AG09309 (cell line): ENCODE measurements around the gene TBL1XR1.

Source experiments
- DNase-seq: peaks from one replicate; pipeline ENCODE4 v3.0.0-alpha.2; 2010; ENCODE audit warnings: low read depth
- H3K4me3 ChIP-seq: 2 replicates; pipeline ENCODE4 v1.5.1; 2011; ENCODE audit warnings: mild to moderate bottlenecking, low read depth, low read length, moderate library complexity; ENCODE audit not compliant: control insufficient read depth
- TF ChIP-seq, protein P1 (sequence below): IDR thresholded peaks from 2 replicates; pipeline ENCODE4 v1.5.1; 2011; ENCODE audit warnings: mild to moderate bottlenecking, low read depth, low read length, inconsistent platforms; ENCODE audit not compliant: insufficient read depth, control insufficient read depth; ENCODE audit errors: missing control alignments

TBL1XR1 gene

DNA sequence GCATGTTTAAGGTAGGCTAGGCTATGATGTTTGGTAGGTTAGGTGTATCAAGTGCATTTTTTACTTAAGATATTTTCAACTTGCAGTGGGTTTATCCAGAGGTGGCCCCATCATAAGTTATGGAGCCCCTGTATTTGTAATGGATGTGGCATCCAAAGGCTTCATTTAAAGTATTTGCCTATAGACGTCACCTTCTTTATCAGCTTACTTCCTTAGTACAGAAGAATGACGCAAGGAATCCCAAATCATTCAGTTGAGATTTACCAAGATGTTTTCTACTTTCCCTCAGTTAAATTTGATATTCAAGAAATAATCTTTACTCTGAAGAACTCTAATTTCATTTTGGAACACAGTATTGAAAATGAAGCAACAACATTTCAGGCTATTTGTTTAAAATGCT lies 201.3 kb downstream of the TBL1XR1 start:
- TF ChIP-seq, protein P1, sequence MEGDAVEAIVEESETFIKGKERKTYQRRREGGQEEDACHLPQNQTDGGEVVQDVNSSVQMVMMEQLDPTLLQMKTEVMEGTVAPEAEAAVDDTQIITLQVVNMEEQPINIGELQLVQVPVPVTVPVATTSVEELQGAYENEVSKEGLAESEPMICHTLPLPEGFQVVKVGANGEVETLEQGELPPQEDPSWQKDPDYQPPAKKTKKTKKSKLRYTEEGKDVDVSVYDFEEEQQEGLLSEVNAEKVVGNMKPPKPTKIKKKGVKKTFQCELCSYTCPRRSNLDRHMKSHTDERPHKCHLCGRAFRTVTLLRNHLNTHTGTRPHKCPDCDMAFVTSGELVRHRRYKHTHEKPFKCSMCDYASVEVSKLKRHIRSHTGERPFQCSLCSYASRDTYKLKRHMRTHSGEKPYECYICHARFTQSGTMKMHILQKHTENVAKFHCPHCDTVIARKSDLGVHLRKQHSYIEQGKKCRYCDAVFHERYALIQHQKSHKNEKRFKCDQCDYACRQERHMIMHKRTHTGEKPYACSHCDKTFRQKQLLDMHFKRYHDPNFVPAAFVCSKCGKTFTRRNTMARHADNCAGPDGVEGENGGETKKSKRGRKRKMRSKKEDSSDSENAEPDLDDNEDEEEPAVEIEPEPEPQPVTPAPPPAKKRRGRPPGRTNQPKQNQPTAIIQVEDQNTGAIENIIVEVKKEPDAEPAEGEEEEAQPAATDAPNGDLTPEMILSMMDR = no peak

DNA sequence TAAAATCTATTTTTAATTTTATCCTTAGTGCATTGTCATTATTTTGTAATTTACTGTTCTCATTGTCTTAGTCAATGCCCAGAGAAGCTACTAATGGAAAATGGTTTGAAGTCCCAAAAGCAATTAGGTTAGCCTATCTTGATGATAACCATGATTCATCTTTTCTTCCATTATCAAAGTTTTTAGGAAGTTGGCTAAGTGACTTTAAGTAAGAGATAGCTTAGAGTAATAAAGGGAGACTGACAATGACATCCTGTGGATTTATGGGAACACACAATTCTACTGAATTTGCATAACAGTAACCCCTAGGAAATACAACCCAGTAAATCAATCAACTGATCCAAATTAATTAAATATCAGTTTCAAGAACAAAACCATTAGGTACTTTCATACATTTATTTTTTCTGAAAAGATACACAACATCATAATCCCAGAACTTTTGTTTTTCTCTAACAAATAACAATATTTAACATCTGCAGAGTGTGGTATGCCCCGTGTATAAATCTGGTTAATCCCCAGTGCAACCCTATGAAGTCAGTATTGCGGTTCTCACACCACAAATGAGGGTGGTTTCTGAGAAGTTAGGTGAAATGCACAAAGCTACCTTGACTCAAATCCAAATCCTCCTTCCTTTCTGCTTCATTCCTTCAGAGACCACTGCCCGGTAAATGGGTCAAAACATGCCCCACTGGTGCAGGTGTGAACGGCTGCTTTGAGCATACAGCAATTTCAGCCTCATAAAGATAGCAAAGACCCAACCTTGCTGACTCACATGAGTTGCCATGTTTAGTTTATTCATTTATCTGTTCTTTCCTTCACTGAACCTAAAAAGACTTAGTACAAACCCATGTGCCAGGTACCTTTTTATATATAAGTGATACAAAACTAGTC lies 202.1 kb downstream of the TBL1XR1 start:
- DNase-seq = no peak
- H3K4me3 ChIP-seq = no peak overlapping the region
- TF ChIP-seq, protein P1 = no peak

More for the DNA sequence above, 201.3 kb downstream of the TBL1XR1 start:
- no peak for DNase-seq
- H3K4me3 ChIP-seq = no peak overlapping the region

- H3K4me3 ChIP-seq = no peak overlapping the region
- TF ChIP-seq, protein P1 = no peak
- no peak for DNase-seq
These were observed 202.9 kb downstream of the TBL1XR1 start for GRCh38 chr3:176994393-176994792.

DNA sequence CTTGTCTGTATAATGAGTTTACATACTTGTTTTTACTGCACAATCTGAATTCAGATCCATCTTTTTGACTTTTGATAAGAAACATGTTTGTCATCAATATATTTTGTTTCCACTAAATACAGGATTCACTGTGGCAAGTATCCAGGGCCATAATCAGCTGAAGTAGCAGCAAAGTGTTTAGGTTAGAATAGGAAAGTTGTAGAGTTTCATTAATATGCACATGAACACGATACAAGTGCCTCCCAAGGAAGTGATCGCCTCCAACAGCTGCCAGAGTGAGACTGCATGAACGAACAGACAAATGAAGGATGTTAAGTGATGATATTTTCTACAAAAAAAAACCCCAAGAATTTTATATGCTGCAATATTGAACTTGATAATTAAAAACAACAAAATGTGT lies 204.3 kb downstream of the TBL1XR1 start:
- no peak for DNase-seq
- TF ChIP-seq, protein P1 = no peak
- no peak overlapping the region for H3K4me3 ChIP-seq

- no peak overlapping the region for H3K4me3 ChIP-seq
- no peak for DNase-seq
- TF ChIP-seq, protein P1 = no peak
These were observed 204.7 kb downstream of the TBL1XR1 start for GRCh38 chr3:176992565-176992964.

DNA sequence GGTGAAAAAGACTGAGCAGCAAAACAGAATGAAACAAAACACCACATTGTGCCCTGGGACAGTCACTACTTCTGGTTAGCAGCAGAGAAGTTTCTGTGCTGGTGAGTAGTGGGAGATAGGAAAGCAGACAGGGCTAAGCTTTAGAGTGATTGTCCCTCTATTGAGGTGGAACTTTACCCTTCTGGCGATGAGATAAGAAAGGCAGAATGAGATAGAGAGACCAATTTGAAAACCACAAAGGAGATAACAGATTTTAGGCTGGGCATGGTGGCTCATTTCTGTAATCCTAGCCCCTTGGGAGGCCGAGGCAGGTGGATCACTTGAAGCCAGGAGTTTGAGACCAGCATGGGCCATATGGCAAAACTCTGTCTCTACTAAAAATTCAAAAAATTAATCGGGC lies 208.5 kb downstream of the TBL1XR1 start:
- no peak for DNase-seq
- TF ChIP-seq, protein P1 = no peak
- no peak overlapping the region for H3K4me3 ChIP-seq
